GM12875 (cell line): ENCODE results near the gene CHPF.

Experiments used
- H3K4me3 ChIP-seq: one replicate; pipeline ENCODE4 v1.5.1; 2011; ENCODE audit warnings: low read depth, low read length, control low read depth
- TF ChIP-seq, protein P1 (sequence below): IDR thresholded peaks from 2 replicates; pipeline ENCODE4 v1.5.1; 2011; ENCODE audit warnings: low read depth, mild to moderate bottlenecking, control low read depth, inconsistent platforms, low read length, moderate library complexity, borderline replicate concordance; ENCODE audit not compliant: insufficient read depth

The CHPF gene

DNA sequence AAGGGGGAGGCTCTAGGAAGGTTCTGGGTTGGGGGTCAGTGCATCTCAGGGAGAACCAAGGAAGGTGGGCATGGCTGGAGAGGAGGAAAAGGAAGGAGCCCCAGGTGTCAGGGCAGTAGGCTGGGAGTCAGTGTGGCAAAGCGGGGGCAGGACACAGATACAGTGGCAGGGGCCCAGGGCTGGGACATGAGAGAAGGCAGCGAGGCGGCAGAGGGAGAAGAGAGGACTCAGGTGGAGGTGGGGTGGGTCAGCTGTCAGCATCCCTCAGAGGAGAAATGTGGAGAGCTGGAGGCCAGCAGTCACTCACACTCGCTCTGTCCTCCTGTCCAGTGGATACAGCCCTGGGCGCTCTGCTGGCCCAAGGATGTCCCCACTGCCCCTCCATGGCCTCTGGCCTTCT, 50.5 kb downstream of the CHPF start:
- TF ChIP-seq, protein P1, sequence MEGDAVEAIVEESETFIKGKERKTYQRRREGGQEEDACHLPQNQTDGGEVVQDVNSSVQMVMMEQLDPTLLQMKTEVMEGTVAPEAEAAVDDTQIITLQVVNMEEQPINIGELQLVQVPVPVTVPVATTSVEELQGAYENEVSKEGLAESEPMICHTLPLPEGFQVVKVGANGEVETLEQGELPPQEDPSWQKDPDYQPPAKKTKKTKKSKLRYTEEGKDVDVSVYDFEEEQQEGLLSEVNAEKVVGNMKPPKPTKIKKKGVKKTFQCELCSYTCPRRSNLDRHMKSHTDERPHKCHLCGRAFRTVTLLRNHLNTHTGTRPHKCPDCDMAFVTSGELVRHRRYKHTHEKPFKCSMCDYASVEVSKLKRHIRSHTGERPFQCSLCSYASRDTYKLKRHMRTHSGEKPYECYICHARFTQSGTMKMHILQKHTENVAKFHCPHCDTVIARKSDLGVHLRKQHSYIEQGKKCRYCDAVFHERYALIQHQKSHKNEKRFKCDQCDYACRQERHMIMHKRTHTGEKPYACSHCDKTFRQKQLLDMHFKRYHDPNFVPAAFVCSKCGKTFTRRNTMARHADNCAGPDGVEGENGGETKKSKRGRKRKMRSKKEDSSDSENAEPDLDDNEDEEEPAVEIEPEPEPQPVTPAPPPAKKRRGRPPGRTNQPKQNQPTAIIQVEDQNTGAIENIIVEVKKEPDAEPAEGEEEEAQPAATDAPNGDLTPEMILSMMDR = no peak
- H3K4me3 ChIP-seq = no peak overlapping the region

DNA sequence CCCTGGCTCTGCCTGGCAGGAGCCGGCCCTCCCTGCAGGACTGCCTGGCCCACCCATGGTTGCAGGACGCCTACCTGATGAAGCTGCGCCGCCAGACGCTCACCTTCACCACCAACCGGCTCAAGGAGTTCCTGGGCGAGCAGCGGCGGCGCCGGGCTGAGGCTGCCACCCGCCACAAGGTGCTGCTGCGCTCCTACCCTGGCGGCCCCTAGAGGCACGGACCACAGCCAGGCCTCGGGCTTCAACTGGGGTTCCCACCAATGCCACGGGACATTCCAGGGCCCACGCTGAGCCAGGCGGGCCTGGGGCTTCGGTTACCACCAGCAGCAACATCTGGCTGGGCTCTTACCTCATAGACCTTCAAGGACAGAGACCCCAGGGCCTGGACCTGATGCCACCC, 51.0 kb downstream of the CHPF start:
- TF ChIP-seq, protein P1 = no peak
- no peak overlapping the region for H3K4me3 ChIP-seq

DNA sequence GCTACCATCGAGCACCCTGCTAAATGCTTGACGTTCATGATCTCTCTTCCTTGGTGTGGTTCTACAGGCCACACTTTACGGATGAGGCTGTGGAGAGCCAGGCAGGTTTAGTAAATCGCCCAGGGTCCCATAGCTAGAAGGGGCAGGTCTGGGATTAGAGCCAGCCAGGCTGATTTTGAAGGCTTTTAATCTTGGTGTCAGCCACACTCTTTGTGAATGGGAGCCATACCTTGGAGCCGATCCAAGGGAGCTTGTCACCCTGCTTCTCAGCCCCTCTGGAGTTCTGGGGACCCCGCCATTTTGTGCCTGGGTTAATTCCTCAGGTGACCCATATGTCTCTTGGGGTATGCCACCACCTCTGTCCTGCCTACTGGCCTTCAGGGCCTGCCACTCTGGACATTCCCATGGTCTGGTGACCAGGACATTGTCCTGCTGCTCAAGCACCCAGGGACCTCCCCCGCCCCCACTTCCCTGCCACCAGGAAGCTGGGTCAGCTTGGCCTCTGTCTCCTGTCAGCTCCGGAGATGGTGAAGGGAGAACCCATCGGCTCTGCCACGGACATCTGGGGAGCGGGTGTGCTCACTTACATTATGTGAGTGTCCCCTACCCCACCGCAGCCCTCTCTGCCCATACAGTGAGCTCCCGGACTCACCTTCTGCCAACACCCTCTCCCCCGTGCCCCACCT, 52.2 kb downstream of the CHPF start:
- H3K4me3 ChIP-seq = no peak overlapping the region
- TF ChIP-seq, protein P1 = no peak

DNA sequence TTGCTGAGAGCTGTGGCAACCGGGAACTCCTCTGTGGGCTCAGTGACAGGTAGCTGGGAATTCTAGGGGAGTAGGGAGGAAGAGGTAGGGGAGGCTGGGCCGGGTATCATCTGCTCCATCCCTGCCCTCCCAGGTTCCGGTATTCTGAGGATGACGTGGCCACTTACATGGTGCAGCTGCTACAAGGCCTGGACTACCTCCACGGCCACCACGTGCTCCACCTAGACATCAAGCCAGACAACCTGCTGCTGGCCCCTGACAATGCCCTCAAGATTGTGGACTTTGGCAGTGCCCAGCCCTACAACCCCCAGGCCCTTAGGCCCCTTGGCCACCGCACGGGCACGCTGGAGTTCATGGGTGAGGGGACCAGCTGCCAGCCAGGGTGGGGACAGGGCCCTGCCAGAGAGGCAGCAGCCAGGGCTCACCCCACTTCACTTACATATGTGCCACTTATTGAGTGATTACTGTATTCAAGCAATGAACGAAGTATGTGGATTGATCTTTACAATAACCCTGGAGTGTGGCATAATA, 52.9 kb downstream of the CHPF start:
- H3K4me3 ChIP-seq = no peak overlapping the region
- TF ChIP-seq, protein P1 = no peak

DNA sequence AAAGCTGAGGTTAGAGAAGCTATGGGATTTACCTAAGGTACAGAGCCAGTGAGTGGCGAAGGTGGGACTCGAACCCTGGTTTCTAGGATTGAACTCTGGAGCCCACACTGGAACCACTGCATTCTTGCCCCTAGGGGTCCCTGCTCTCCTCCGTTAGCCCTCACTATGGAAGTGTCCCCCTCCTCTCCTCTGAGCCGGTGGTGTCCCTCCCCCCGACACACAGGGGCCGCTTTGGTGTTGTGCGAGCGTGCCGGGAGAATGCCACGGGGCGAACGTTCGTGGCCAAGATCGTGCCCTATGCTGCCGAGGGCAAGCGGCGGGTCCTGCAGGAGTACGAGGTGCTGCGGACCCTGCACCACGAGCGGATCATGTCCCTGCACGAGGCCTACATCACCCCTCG, 53.4 kb downstream of the CHPF start:
- TF ChIP-seq, protein P1 = no peak
- no peak overlapping the region for H3K4me3 ChIP-seq

DNA sequence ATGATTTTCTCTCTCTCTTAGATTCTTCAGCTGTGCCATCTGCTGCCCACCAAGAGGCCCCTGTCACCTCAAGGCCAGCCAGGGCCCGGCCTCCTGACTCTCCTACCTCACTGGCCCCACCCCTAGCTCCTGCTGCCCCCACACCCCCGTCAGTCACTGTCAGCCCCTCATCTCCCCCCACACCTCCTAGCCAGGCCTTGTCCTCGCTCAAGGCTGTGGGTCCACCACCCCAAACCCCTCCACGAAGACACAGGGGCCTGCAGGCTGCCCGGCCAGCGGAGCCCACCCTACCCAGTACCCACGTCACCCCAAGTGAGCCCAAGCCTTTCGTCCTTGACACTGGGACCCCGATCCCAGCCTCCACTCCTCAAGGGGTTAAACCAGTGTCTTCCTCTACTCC, 54.3 kb downstream of the CHPF start:
- H3K4me3 ChIP-seq = no peak overlapping the region
- TF ChIP-seq, protein P1 = no peak
